ENCODE measurements around the gene SLC9A8.
"Not testable (repeated sequence)": the region's sequence is repeated elsewhere in the genome, so short reads cannot be mapped to it uniquely, and the experiment has no call there.

Gene SLC9A8, protein sequence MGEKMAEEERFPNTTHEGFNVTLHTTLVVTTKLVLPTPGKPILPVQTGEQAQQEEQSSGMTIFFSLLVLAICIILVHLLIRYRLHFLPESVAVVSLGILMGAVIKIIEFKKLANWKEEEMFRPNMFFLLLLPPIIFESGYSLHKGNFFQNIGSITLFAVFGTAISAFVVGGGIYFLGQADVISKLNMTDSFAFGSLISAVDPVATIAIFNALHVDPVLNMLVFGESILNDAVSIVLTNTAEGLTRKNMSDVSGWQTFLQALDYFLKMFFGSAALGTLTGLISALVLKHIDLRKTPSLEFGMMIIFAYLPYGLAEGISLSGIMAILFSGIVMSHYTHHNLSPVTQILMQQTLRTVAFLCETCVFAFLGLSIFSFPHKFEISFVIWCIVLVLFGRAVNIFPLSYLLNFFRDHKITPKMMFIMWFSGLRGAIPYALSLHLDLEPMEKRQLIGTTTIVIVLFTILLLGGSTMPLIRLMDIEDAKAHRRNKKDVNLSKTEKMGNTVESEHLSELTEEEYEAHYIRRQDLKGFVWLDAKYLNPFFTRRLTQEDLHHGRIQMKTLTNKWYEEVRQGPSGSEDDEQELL

DNA sequence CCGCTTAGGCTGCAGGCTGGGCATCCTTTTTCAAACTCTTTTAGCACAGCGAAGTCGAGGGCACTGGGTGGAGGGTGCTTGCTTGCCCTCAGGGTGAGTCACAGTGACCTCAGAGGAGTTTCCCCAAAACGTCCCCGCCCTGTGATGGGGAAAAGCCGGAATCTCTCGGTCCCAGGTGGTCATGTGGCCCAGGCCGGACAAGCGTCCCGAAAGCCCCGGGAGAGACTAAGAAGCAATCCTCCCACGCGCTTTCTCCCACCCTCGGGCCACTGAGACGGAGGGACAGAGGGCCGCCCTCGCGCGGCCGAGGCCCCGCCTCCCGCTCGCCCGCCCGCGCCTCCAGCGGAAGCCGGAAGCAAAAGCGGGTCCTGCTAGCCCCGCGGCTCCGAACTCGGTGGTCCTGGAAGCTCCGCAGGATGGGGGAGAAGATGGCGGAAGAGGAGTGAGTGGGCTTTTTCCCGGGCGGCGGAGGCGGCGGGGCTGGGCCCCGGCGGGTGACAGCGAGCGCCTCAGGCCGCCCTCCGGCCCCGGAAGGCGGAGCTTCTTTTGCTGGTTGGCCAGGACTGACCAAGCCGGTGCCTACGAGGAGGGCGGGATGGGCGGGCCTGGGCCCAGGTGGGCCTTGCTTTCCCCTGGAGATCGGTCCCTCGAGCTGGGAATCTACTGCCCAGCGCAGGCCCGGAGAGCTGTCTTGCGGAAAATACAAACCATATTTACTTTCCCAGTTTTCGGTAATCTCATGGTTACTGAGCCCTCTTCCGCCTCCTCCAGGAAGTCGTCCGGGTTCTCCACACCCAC is at the start of gene SLC9A8:
TSS of gene SLC9A8 (plus strand) at position 322 of the 798 bp plus-strand sequence. CDS start at position 417, 95 bp downstream.
- peak; percentile 91 for DNase-seq (ENCODE audit: low spot score)

DNA sequence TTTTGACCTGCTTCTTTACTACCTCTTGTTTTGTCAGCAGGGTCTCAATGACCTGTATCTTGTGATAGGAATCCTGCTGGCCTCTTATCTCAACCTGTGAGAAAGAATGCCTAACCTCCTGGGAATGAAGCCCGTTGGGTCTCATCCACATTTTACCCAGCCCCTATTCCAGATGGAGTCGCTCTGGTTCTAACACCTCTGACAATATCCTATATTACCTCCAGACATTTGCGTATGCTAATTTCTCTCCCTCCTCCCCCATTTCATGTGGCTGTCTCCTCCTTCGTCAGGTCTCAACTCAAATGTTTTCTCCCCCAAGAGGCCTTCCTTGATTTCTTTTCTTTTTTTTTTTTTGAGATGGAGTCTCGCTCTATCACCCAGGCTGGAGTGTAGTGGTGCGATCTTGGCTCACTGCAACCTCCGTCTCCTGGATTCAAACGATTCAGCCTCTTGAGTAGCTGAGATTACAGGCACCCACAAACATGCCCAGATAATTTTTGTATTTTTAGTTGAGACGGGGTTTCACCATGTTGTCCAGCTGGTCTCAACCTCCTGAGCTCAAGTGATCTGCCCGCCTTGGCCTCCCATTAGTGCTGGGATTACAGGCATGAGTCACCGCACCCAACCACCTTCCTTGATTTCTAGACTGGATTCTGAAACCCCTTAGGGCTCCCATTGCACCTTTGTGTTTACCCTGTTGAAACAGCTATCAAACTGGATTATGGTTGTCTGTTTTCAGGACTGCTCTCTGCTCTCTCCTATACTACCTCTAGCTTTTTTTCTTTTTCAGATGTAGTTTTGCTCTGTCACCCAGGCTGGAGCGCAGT is 49.5 kb upstream of the SLC9A8 start:
- no peak for DNase-seq (ENCODE audit: low spot score)

DNA sequence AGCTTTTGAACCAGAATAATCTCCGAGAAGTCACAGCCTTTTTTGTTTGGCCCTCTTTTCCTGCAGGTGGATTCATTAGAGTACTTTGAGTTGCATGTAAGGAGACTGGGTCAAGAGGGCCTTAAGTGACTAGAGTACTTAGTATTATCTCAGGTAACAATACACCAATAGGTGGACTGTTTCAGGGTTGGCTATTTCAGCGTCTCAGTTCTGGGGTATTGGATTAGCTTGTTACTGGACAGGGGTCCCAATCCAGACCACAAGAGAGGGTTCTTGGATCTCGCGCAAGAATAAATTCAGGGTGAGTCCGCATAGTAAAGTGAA is 47.3 kb upstream of the SLC9A8 start:
- no peak for DNase-seq (ENCODE audit: low spot score)

DNA sequence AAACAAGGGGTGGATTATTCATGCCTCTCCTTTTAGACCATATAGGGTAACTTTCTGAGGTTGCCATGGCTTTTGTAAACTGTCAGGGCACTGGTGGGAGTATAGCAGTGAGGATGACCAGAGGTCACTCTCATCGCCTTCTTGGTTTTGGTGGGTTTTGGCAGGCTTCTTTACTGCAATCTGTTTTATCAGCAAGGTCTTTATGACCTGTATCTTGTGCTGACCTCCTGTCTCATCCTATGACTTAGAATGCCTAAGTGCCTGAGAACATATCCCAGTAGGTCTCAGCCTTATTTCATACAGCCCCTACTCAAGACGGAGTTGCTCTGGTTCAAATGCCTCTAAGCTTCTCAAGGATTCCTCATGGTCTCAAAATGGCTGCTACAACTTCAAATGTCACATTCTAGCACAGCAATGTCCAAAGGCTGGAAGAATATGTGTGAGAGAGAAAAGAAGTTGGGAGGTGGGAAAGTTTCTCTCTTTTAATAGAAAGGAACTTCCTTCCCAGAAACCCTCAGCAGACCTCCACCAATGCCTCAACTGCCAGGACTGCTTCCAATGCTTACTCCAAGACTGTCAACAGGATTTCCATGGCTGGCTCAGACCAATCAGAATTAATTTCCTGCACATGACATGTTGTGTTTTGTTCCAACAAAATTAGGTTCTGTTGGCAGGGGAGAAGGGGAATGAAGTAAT is 46.6 kb upstream of the SLC9A8 start:
- DNase-seq (ENCODE audit: low spot score): no peak

DNA sequence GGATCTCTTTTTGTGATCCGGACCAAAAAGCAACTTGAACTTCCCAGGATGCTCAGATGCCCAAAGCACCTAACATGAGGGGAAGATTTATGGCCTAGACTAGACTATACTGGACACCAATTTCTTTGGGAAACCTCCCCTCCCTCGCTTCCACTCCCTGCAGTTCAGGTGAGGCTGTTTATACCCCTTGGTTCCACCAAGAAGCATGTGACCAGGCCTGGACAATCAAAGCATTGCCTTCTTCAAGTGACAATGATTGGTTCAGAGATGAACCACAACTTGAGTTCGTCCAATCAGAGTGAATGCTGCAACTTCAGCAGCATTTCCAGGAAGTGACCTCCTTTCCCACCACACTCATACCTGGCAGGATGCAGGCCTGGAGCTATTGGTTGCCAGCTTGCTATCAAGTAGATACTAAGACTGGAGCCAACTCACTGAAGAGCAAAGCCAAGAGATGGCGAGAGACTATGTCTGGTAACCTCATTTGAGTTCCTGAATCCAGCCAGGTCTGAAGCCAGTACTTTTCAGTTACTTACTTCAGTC is 45.6 kb upstream of the SLC9A8 start:
- DNase-seq (ENCODE audit: low spot score): peak; percentile 13

DNA sequence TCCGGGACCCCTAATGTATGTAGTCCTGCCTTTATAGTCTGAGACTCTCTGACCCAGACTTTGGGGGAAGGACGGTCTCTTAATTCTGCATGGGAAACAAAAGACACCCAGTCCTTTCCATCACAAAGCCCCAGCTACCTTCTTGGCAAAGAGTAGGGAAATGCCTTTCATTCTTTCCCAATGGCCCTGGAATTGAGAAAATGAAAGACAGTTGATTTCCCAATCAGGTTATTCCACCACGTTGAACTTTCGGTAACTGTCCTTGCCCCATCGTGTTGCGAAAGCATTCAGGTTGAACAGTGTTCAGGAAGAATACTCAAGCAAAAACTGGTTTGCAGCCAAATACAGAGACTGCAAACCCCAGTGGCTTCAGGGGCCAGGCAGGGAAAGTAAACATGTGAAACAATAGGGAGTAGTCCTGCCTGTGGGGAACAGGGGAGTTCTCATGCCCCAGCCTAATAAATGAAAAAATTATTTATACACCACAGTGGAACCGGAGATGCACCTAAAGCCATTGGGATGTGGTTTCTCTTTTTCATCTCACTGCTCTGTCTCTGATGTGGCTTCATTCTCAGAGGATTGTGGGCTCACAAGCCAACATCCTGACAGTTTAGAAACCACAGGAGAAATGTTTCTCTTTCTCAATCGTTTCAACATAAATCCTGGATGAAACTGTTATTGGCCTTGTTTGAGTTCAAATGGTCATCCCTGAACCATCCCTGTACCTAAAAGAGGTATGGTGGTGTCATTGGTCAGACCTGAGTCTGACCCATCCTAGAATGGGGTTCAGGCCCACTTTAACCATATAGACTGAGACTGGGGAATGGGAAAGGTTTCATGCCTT is 44.2 kb upstream of the SLC9A8 start:
- DNase-seq (ENCODE audit: low spot score): no peak

DNA sequence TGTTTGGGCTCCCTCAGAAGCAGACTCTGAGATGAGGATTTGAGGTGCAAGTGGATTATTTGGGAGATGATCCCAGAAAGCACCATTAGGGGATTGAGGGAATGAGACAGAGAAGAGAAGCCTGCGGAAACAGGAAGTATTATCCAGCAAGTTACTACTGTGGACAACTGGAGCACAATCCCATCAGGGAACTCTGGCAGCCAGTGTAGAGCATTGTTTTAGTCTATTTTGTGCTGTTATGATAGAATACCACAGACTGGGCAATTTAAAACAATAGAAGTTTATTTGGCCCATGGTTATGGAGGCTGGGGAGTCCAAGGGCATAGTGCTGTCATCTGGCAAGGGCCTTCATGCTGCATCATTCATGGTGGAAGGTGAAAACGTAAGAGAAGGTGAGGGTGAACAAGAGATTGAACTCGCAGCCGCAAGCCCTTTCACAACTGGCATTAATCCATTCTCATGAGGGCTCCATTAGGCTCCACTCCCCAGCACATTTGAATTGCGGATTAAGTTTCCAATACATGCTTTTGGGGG is 43.5 kb upstream of the SLC9A8 start:
- no peak for DNase-seq (ENCODE audit: low spot score)

DNA sequence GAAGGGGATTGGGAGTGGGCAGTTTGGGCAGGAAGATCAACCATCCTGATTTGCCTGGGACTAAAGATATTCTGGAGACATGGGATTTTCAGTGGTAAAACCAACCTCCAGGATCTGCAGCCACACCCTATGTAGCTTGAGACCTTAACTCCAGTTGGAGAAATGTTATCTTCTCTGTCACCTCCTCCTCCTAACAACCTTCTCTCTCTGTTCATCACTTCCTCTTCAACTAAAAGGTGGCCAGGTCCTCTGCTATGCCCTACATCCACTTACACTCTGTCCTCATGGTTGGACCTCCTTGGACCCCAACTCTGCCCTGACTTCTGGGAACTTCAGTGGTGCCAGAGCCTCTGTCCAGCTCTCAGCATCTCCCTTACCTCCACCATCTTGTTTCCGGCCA is 42.0 kb upstream of the SLC9A8 start:
- DNase-seq (ENCODE audit: low spot score): no peak

DNA sequence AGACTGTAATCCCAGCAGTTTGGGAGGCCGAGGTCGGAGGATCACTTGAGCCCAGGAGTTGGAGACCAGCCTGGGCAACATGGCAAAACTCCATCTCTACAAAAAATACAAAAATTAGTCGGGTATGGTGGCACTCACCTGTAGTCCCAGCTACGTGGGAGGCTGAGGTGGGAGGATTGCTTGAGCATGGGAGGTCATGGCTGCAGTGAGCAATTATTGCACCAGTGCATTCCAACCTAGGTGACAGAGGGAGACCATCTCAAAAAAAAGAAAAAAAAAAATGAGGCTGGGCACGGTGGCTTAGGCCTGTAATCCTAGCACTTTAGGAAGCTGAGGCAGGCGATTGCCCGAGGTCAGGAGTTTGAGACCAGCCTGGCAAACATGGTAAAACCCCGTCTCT is 38.4 kb upstream of the SLC9A8 start:
- DNase-seq (ENCODE audit: low spot score): not testable (repeated sequence)

DNA sequence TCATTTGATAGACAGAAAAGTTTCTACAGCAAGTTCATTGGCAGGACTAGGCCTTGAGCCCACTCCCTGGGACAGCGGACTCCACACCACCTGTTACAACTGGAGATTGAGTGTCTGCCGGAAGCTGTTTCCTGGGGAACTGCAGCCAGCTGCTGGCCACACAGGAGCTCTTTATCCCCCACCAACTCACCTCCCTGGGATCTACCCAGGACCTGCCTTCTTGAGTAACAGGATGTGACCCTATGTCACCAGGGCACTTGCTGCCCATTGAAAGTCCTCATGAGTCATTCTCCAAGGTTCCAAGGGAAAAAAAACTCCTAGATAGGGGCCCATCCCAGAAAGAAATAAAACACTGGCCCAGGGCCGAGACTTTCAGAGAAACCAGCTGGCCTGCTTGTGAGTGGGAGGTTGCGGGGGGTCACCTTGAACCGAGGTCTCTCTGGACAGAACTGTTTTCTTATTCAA is 37.4 kb upstream of the SLC9A8 start:
- no peak for DNase-seq (ENCODE audit: low spot score)

DNA sequence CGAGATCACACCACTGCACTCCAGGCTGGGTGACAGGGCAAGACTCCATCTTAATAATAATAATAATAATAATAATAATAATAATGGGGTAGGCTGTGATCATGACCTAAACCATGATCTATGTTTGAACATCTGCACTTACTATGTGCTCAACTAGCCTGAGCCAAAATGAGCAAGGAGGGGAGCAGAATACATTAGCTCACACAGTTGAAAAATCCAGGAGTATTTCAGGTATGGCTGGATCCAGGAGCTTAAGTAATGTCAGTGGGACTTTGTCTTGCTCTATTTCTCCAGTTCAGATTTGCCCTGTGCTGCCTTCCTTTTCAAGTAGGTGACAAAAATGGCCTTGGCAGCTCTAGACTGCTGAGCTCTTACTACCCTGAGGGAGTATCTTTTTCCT is 32.7 kb upstream of the SLC9A8 start:
- DNase-seq (ENCODE audit: low spot score): no peak

DNA sequence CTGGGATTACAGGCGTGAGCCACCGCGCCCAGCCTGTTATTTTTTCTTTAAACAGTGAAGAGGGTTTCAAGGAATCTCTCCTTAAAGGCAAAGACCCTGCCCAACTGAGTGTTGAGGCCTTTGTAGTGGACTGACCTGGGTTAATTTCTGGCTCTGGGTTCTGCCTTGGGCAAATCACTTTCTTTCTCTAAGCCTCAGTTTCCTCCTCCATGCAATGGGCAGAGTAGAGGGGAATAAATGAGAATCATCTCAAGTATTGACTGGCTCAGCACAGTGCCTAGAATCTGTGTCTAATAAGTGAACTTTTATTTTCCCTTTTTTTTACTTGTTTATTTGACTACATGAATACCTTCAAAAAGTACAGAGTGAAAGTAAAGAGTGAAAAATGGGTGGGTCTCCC is 31.0 kb upstream of the SLC9A8 start:
- DNase-seq (ENCODE audit: low spot score): no peak

DNA sequence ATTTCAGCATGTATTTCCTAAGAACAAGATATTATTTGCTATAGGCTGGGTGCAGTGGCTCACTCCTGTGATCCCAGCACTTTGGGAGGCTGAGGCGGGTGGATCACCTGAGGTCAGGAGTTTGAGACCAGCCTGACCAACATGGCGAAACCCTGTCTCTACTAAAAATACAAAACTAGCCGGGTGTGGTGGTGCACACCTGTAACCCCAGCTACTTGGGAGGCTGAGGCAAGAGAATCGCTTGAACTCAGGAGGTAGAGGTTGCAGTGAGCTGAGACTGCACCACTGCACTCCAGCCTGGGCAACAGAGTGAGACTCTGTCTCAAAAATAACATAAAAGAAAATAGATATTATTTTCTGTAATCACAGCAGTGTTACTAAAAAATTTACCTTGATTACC is 30.2 kb upstream of the SLC9A8 start:
- not testable (repeated sequence) for DNase-seq (ENCODE audit: low spot score)

DNA sequence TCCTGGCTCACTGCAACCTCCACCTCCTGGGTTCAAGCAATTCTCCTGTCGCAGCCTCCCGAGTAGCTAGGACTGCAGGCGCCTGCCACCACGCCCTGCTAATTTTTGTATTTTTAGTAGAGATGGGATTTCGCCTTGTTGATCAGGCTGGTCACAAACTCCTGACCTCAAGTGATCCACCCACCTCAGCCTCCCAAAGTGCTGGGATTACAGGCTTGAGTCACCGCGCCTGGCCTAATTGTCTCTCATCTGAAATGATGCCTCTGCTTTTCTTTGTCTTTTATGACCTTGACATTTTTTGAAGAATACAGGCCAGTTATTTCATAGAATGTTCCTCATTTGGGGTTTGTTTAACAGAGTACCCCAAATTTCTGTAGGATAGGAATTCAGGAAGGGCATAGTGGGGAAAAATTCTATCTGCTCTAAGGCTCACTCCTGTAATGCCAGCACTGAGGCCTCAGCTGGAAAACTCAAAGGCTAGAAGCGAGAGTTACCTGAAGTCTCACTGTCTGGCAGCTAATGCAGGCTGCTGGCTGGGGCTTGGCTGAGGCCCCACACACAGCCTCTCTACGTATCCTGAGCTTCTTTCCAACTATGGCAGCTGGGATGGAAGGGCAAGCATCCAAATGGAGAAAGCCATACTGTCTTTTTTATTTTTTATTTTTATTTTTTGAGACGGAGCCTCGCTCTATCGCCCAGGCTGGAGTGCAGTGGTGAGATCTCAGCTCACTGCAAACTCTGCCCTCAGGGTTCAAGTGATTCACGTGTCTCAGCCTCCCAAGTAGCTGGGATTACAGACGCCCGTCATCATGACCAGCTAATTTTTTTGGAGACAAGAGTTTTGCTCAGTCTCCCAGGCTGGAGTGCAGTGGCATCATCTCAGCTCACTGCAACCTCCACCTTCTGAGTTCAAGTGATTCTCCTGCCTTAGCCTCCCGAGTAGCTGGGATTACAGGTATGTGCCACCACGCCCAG is 29.3 kb upstream of the SLC9A8 start:
- DNase-seq (ENCODE audit: low spot score): peak; percentile 11

DNA sequence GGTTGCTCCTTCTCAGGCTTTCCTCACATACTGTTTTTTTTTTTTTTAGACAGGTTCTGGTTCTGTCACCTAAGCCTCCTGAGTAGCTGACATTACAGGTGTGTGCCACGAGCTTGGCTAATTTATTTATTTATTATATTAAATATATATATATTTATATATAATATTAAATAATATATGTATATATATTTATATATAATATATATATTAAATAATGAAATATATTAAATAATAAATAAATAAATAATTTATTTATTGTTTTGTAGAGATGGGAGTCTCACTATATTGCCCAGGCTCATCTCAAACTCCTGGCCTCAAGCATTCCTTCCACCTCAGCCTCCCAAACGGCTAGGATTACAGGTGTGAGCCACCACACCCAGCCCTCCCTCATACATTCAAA is 28.3 kb upstream of the SLC9A8 start:
- DNase-seq (ENCODE audit: low spot score): no peak

DNA sequence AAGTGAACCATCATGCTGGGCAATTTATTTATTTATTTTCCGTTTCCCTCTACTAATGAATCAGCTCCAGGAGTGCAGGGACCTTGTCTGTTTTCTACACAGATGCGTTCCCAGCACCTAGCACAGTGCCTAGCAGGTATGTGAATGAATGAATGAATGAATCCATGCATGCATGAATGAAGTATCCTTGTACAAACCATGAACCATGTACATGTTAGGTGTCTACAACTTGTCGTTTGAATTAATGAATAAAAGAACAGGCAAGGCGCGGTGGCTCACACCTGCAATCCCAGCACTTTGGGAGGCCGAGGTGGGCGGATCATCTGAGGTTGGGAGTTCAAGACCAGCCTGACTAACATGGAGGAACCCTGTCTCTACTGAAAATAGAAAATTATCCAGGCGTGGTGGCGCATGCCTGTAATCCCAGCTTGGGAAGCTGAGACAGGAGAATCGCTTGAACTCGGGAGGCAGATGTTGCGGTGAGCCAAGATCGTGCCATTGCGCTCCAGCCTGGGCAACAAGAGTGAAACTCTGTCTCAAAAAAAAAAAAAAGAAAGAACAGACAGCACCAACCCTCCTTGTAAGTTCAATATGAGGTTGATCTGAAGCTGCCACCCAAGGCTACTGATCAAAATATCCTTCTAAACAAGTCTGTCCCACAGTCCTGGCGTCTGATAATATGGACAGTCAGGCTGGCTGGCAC is 27.3 kb upstream of the SLC9A8 start:
- no peak for DNase-seq (ENCODE audit: low spot score)

DNA sequence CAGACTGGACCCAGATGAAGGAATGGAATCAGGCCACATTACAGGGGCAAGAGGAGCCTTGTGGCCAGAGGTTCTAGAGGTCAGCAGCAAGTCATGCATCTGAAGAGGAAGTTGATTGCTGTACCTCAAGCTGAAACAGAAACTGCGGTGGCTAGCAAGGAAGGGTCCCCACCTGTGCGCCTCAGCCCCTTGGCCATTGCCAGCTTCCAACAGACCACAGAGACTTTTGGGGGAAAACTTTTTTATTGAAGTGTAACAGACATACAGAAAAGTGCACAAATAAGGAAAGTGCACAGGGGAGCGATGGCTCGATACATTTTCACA is 26.8 kb upstream of the SLC9A8 start:
- DNase-seq (ENCODE audit: low spot score): no peak

DNA sequence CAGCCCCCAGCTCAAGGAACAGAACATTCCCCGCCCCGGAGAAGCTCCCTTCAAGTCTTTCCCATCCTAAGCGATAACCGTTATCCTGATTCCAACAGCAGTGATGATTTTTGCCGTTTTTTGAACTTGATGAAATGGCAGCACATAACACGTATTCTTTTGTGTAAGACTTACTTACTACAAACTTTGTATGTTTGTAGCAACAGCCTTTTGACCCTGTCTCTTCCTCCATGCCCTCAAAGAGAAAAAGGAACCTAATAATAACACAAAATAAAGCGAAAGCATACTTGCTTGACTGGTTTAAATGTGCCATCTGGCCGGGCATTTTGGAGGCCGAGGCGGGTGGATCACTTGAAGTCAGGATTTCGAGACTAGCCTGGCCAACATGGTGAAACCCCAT is 26.4 kb upstream of the SLC9A8 start:
- no peak for DNase-seq (ENCODE audit: low spot score)

Measured in cerebellar cortex (tissue), 1 donor.